HEK293 (cell line): Measurements from ENCODE around the gene CA10.

Experiments used
- CTCF ChIA-PET: fragments of 350-600 bp; formaldehyde crosslinking; extraction: SDS; loops from one replicate; lab custom pipeline; 2021; ENCODE audit warnings: antibody characterized with exemption; lab: Yijun Ruan, JAX
- POLR2A ChIA-PET: fragments of 300-600 bp; formaldehyde crosslinking; extraction: SDS; loops from one replicate; lab custom pipeline; 2020; ENCODE audit warnings: antibody characterized with exemption, inconsistent platforms; lab: Yijun Ruan, JAX
- H3K27ac ChIP-seq: fragments of 200-500 bp; sonication (Bioruptor generic); 2 replicates; pipeline ENCODE4 v1.5.1; 2014; ENCODE audit warnings: low read depth, low read length, control low read depth, inconsistent platforms; ENCODE audit errors: extremely low read depth
- H3K36me3 ChIP-seq, 2 experiments: fragments of 200-500 bp in 1 of 2; sonication (Bioruptor generic) in 1 of 2; 1 replicate in 1 of 2; 2 replicates in 1 of 2; pipeline ENCODE4 v1.5.1; 2014 to 2017; ENCODE audit warnings: inconsistent platforms in 2 of 2, low read length in 2 of 2; ENCODE audit not compliant: control insufficient read depth in 2 of 2, insufficient read depth in 1 of 2
- H3K4me1 ChIP-seq: fragments of 200-500 bp; sonication (Bioruptor generic); 2 replicates; pipeline ENCODE4 v1.5.1; 2014; ENCODE audit warnings: mild to moderate bottlenecking, low read length, inconsistent platforms; ENCODE audit not compliant: control insufficient read depth, insufficient read depth
- H3K4me3 ChIP-seq: 2 replicates; pipeline ENCODE4 v1.5.1; 2011; ENCODE audit warnings: low read depth, mild to moderate bottlenecking, control low read depth, low read length, moderate library complexity
- H3K9me3 ChIP-seq: fragments of 200-500 bp; sonication (Bioruptor generic); 2 replicates; pipeline ENCODE4 v1.5.1; 2014; ENCODE audit warnings: low read depth, low read length, inconsistent platforms; ENCODE audit not compliant: control insufficient read depth, insufficient read depth
- MEIS1 ChIP-seq: sonication (generic); formaldehyde crosslinking; IDR thresholded peaks from 2 replicates; pipeline ENCODE4 v1.8.1; 2022; ENCODE audit warnings: missing genetic modification reagents, mild to moderate bottlenecking, borderline replicate concordance
- ZBTB21 ChIP-seq: fragments of 450-650 bp; formaldehyde crosslinking; IDR thresholded peaks from 2 replicates; pipeline ENCODE4 v1.5.1; 2017; ENCODE audit warnings: missing biosample characterization, missing genetic modification characterization
- ZEB2 ChIP-seq: fragments of 450-650 bp; formaldehyde crosslinking; IDR thresholded peaks from 2 replicates; pipeline ENCODE4 v1.5.1; 2016; ENCODE audit warnings: missing biosample characterization, missing genetic modification characterization
- ZFHX2 ChIP-seq: fragments of 450-650 bp; formaldehyde crosslinking; conservative IDR thresholded peaks from 2 replicates; pipeline ENCODE4 v1.5.1; 2016; ENCODE audit warnings: missing biosample characterization, missing genetic modification characterization
- ZNF133 ChIP-seq: fragments of 450-650 bp; formaldehyde crosslinking; IDR thresholded peaks from 2 replicates; pipeline ENCODE4 v1.5.1; 2016; ENCODE audit warnings: missing biosample characterization, missing genetic modification characterization
- ZNF138 ChIP-seq: fragments of 450-650 bp; formaldehyde crosslinking; IDR thresholded peaks from 2 replicates; pipeline ENCODE4 v1.5.1; 2016; ENCODE audit warnings: missing biosample characterization, missing genetic modification characterization, borderline replicate concordance
- ZNF19 ChIP-seq: fragments of 450-650 bp; formaldehyde crosslinking; IDR thresholded peaks from 2 replicates; pipeline ENCODE4; 2016; ENCODE audit warnings: missing biosample characterization, missing genetic modification characterization, low read depth
- ZNF214 ChIP-seq: fragments of 450-650 bp; formaldehyde crosslinking; IDR thresholded peaks from 2 replicates; pipeline ENCODE4 v1.5.1; 2017; ENCODE audit warnings: missing biosample characterization, mild to moderate bottlenecking, missing genetic modification characterization, borderline replicate concordance
- ZNF37A ChIP-seq: fragments of 450-650 bp; IDR thresholded peaks from 2 replicates; pipeline ENCODE4 v1.5.1; 2018; ENCODE audit warnings: missing biosample characterization, missing genetic modification characterization
- ZNF518A ChIP-seq: fragments of 450-650 bp; formaldehyde crosslinking; conservative IDR thresholded peaks from 2 replicates; pipeline ENCODE4 v1.5.1; 2016; ENCODE audit warnings: low read depth, missing biosample characterization, missing genetic modification characterization
- ZNF776 ChIP-seq: fragments of 450-650 bp; formaldehyde crosslinking; IDR thresholded peaks from 2 replicates; pipeline ENCODE4 v1.5.0; 2017; ENCODE audit warnings: missing biosample characterization, missing genetic modification characterization, borderline replicate concordance
- TF ChIP-seq, protein P1 (sequence below): fragments of 450-650 bp; formaldehyde crosslinking; IDR thresholded peaks from 2 replicates; pipeline ENCODE4 v1.5.1; 2016; ENCODE audit warnings: missing biosample characterization, missing genetic modification characterization
- TF ChIP-seq, protein P2 (sequence below): fragments of 450-650 bp; formaldehyde crosslinking; IDR thresholded peaks from 2 replicates; pipeline ENCODE4 v1.5.1; 2016; ENCODE audit warnings: missing biosample characterization, missing genetic modification characterization
- TF ChIP-seq, protein P3 (sequence below): fragments of 450-650 bp; formaldehyde crosslinking; optimal IDR thresholded peaks from 2 replicates; pipeline ENCODE3; 2016; ENCODE audit warnings: missing biosample characterization, mild to moderate bottlenecking, missing genetic modification characterization

Gene CA10

DNA sequence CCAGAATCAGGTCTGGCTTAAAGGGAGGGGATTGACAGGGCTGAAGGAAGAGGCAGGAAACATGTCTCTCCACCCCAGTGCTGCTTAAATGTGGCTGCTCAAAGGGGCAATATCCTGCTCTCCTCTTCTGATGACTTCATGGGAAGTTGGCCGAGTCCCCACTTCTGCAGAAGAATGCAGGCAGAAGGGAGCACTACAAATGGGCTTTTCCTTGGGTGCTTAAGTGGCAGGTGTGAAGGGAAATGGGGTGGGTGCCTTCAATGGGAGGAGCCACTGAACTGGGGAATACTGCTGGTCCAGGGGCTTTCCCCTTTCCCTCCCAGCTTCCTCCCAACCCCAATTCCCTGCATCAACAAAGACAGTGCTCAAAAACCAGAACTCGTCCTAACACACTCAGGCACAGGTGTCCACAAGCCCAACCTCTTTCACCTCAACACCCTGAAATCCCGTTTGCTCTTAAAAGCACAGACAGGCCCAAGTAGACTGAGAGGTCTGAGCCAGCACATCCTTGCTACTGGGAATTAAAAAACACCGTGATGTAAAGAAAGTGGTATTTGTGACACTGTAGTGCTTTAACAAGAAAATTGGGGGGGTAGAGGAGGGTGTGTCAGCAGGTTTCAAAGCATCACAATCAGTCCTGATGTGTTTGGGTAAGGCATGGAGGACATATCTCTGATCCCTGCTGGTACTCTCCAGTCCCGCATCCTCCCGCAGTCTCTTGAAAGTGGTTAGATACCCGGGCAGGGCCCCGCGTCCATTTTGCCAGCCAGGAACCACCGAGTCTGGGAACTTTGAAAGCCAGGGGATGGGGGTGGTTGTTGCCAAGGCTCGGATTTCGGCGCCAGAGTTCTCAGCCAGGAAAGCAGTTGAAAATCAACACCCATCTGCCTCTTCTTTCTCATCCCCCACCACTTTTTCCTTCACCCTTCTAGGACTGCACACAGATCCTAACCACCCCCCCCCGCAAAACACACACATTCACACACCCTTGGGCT, 1.6 kb downstream of the CA10 start:
- TF ChIP-seq MEIS1 (CRISPR knock-in tag) (no peak), ZNF776 (tag by site-specific recombination) (no peak), ZBTB21 (tag by site-specific recombination) (no peak), ZNF133 (no peak), ZNF37A (tag by site-specific recombination) (no peak), ZNF518A (tag by site-specific recombination) (no peak), ZNF138 (tag by site-specific recombination) (no peak), ZNF19 (no peak), ZEB2 (no peak), ZNF214 (tag by site-specific recombination) (no peak), ZFHX2 (tag by site-specific recombination) (no peak)
- TF ChIP-seq, protein P1, sequence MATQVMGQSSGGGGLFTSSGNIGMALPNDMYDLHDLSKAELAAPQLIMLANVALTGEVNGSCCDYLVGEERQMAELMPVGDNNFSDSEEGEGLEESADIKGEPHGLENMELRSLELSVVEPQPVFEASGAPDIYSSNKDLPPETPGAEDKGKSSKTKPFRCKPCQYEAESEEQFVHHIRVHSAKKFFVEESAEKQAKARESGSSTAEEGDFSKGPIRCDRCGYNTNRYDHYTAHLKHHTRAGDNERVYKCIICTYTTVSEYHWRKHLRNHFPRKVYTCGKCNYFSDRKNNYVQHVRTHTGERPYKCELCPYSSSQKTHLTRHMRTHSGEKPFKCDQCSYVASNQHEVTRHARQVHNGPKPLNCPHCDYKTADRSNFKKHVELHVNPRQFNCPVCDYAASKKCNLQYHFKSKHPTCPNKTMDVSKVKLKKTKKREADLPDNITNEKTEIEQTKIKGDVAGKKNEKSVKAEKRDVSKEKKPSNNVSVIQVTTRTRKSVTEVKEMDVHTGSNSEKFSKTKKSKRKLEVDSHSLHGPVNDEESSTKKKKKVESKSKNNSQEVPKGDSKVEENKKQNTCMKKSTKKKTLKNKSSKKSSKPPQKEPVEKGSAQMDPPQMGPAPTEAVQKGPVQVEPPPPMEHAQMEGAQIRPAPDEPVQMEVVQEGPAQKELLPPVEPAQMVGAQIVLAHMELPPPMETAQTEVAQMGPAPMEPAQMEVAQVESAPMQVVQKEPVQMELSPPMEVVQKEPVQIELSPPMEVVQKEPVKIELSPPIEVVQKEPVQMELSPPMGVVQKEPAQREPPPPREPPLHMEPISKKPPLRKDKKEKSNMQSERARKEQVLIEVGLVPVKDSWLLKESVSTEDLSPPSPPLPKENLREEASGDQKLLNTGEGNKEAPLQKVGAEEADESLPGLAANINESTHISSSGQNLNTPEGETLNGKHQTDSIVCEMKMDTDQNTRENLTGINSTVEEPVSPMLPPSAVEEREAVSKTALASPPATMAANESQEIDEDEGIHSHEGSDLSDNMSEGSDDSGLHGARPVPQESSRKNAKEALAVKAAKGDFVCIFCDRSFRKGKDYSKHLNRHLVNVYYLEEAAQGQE (tag by site-specific recombination) = no peak
- TF ChIP-seq, protein P2, sequence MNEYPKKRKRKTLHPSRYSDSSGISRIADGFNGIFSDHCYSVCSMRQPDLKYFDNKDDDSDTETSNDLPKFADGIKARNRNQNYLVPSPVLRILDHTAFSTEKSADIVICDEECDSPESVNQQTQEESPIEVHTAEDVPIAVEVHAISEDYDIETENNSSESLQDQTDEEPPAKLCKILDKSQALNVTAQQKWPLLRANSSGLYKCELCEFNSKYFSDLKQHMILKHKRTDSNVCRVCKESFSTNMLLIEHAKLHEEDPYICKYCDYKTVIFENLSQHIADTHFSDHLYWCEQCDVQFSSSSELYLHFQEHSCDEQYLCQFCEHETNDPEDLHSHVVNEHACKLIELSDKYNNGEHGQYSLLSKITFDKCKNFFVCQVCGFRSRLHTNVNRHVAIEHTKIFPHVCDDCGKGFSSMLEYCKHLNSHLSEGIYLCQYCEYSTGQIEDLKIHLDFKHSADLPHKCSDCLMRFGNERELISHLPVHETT (tag by site-specific recombination) = no peak
- TF ChIP-seq, protein P3, sequence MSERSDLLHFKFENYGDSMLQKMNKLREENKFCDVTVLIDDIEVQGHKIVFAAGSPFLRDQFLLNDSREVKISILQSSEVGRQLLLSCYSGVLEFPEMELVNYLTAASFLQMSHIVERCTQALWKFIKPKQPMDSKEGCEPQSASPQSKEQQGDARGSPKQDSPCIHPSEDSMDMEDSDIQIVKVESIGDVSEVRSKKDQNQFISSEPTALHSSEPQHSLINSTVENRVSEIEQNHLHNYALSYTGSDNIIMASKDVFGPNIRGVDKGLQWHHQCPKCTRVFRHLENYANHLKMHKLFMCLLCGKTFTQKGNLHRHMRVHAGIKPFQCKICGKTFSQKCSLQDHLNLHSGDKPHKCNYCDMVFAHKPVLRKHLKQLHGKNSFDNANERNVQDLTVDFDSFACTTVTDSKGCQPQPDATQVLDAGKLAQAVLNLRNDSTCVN (tag by site-specific recombination) = no peak
- CTCF ChIA-PET = no interaction called here
- Histone ChIP-seq H3K4me1 (no peaks in the 10 kb centered on the region), H3K4me3 (no peak overlapping the region), H3K9me3 (no peaks in the 10 kb centered on the region), H3K36me3 (no peaks in the 10 kb centered on the region), H3K27ac (no peak overlapping the region)
- POLR2A ChIA-PET = no interaction called here
